Fibroblast of skin of scalp (primary cell): ENCODE measurements around the gene TSPAN15.
"Not testable (repeated sequence)": the region's sequence is repeated elsewhere in the genome, so short reads cannot be mapped to it uniquely, and the experiment has no call there.

Experiments
- DNase-seq: peaks from one replicate; pipeline ENCODE4 v3.0.0-alpha.2; 2013

The TSPAN15 gene

DNA sequence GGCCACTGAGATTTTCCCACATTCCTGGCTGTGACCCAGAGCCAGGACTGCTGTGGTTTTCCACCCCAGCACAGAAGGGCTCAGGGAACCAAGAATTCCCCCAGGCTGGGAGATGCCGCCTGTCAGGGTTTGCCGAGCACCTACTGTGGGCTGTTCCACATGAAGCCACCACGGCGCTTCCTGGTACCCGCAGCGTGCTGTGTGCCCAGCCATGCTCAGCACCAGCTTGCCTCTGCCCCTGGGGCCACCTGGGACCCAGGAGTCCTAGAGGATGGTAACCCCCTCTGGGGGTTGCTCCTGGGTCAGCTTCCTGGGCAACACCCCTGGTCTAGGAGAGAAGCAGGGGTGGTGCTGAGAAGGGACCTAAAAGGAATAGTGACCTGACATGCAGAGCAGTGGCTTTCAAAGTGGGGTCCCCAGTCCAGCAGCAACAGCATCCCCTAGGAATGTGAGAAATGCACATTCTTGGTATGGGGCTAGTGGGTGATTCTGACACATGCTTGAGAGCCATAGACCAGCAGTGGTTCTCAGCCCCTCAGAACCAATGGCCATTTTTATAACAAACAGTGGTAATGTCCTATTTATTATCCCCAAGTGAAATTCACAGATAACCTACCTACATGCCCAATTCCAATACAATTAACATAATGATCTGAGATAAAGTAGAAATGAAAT is 53.4 kb downstream of the TSPAN15 start:
- DNase-seq = no peak

DNA sequence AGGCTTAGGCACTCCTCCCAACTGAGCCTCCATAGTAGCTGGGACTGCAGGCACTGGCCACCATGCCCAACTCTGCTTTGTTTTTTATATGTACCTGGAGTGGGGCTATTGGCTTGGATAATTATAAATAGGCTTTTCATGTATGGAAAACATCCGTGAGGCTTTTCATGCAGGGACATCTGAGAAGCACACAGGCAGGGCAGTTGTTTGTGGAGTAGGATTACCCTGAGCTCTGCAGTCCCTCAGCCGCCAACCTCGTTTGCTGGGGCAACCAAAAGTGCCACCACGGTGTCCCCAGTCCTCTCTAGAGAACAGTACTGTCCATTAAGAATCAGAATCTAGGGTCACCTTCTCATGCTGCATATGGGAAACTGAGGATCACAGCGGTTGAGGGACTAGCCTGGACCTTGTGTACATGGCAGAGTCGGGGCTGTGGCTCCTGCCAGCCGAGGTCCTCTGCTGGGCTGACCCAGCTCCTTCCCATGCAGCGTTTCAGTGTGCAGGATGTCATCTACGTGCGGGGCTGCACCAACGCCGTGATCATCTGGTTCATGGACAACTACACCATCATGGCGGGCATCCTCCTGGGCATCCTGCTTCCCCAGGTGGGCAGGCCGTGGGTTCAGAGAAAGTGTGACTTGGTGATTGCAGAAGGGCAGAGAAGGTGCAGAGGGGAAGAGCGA is 54.5 kb downstream of the TSPAN15 start:
- no peak for DNase-seq

DNA sequence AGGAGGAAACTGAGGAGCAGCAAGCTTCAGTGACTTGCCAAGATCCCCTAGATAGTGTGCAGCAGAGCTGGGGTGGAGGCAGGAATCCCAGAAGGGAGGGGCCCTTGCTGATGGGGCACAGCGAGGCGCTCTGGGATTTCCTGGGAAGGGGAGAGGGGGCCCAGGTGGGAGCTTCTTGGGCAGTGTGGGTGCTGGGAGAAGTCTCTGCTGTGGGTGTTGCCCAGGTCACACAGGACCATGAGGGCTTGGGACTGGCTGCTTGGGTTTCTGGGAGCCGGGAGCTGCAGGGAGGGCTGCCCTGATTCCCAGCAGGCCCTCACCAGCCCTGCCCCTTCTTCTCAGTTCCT is 55.2 kb downstream of the TSPAN15 start:
- DNase-seq = no peak

DNA sequence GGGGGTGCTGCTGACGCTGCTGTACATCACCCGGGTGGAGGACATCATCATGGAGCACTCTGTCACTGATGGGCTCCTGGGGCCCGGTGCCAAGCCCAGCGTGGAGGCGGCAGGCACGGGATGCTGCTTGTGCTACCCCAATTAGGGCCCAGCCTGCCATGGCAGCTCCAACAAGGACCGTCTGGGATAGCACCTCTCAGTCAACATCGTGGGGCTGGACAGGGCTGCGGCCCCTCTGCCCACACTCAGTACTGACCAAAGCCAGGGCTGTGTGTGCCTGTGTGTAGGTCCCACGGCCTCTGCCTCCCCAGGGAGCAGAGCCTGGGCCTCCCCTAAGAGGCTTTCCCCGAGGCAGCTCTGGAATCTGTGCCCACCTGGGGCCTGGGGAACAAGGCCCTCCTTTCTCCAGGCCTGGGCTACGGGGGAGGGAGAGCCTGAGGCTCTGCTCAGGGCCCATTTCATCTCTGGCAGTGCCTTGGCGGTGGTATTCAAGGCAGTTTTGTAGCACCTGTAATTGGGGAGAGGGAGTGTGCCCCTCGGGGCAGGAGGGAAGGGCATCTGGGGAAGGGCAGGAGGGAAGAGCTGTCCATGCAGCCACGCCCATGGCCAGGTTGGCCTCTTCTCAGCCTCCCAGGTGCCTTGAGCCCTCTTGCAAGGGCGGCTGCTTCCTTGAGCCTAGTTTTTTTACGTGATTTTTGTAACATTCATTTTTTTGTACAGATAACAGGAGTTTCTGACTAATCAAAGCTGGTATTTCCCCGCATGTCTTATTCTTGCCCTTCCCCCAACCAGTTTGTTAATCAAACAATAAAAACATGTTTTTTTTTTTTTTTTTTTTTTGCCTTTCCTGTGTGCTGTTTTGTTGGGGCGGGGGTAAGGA is 55.8 kb downstream of the TSPAN15 start:
- no peak for DNase-seq

DNA sequence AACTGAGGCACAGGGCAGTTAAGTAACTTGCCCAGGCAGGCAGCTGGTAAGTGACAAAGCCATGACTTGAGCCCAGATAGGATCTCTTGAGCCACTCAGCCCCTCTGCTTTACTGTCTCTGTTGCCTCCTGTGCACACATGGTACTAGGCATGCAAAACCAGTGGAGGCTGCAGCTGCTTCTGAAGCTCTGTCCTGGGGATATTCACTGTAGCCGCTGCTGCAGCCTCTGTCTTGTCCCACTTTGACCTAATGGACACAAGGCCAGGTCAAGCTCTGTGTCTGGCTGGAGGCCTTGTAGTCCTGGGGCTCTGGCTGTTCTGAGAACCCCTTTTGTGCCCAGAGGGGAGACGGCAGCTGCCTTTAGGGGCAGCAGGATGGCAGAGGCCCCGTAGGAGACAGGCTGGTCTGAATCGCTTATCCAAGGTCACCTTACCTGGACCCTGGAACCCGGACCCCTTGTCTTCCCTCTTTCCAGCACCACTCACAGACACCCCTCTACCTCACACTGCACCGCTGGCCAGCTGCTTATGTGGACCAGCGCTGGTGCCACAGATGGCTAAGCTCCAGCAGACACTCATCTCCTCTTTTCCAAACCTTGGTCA is 57.6 kb downstream of the TSPAN15 start:
- no peak for DNase-seq

DNA sequence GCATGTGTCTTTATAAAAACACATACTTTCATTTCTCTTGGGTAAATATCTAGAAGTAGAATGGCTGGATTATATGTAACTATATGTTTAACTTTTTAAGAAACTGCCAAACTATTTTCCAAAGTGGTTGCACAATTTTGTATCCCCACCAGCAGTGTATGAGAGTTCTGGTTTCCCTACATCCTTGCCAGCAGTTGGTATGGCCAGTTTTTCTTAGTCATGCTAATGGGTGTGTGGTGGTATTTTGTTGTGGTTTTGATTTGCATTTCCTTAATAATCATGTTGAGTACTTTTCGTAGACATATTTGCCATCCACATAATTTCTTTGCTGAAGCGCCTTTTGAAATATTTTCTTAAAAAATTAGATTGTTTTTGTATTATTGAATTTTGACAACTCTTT is 61.6 kb downstream of the TSPAN15 start:
- peak; percentile 4 for DNase-seq

DNA sequence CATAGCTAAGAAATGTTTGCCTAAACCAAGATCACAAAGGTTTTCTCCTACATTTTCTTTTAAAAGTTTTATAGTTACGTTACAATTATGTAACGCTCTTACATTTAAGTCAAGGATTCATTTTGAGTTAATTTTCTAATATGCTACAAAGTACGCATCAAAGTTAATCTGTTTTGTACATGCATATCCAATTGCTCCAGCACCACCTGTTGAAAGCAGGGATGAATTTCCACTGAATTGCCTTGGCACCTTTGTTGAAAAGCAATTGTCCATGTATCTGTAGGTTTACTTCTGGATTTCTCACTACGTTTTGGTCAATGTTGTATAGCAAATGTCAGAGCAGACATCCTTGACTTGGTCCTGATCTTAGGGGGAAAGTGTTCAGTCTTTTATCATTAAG is 62.4 kb downstream of the TSPAN15 start:
- DNase-seq = no peak

DNA sequence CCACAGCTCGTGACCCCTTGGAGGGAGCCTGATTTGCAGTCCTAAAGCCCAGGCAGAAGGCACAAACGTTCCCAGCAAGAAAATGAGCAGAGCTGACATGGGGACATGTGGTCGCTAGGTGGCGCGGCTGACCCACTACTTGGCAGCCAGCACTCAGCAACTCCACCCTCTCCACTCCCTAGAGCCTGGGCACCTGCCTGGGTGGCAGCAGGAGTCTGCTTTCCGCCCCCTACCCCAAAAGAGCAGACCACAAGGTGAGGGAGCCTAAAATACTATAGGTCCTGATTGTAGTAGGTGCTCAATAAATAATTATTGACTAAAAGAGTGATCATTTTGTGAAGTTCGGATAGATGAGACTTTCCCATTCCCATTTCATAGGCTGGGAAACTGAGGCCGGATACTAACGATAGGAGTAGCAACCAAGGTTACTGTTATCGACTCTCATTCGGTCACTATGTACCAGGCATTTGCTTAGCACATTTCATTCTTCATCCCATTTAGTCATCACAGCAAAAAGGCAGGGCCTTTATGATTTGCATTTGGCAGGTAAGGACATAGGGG is 64.5 kb downstream of the TSPAN15 start:
- peak; percentile 63 for DNase-seq

DNA sequence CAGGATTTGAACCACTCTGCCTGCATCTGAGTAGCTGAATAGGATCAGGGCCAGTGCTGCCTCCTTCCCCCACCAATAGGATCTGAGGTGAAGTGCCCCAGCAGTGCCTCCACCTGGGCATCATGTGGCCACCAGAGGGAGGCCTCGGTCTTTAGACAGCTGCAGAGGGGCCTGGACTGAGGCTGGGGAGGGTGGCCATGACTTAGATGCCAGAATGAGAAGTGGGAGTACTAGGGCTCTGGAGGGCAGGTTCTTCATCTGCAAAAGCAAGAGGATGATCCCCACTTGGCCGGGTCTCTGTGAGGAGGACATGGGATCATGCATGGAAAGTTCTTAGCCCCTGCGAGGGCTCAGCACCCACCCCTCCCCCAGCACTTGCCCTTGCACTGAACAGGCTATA is 65.1 kb downstream of the TSPAN15 start:
- DNase-seq = no peak

DNA sequence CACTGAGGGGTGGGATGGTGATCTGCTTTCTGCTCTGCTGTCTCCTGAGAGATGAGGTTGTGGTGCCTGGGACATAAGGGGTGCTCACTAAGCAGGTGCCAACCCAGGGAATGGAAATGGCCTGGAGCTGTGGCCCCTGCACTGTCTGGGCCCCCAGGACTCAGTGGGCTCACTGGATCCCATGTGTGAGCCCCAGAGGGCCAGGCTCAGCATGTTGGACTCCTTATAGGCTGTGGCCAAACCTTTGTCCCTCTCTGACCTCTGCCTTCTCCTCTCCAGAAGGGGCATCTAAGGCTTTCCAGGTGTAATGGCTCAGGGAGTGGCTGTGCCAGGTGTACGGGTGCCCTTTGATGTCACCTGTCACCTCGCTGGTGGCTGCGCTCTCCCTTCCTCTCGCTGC is 65.5 kb downstream of the TSPAN15 start:
- DNase-seq = no peak

DNA sequence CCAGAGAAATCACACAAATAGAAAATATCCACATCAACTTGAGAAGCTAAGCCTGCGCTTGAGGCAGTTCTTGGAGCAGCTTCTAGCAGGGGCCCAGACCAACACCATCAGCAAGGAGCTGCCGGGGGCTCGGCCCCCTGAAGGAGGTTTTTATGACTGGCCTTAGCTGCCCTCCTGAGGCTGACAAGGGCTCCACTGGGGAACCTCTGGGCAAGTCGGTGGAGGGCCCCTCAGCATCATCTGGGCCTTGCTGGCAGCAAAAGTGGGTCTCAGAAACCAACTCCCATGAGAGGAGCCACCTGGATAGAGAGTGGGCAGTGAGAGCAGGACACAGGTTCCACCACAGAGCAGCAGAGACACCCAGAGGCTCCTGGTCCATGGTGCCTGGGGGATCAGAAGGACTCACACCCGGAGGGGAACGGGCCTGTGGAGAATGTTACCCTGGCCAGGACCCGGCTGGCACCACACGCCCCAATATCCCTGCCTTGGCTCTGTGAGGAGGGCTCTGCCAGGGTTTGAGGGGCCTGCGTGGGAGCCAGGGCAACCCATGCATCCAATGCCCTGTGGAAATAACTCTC is 66.1 kb downstream of the TSPAN15 start:
- DNase-seq = no peak

DNA sequence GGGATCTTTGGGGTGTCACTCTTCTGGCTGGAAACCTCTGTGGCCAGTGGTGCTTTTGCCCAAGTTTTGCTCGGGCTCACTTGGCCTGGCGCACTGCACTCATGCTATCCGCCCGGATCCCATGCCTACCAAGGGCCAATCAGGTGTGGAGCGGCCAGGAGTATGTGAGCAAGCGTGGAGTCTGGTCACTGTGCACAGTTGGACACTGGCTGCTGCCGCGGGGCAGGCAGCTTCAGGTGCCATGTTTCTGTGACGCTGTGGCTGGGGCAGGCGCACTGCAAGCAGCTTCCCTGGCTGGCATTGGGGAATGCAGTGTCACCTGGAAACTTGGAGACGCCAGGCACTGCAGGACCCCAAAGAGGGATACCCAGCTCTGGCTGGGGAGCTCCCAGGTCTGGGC is 76.7 kb downstream of the TSPAN15 start:
- no peak for DNase-seq

DNA sequence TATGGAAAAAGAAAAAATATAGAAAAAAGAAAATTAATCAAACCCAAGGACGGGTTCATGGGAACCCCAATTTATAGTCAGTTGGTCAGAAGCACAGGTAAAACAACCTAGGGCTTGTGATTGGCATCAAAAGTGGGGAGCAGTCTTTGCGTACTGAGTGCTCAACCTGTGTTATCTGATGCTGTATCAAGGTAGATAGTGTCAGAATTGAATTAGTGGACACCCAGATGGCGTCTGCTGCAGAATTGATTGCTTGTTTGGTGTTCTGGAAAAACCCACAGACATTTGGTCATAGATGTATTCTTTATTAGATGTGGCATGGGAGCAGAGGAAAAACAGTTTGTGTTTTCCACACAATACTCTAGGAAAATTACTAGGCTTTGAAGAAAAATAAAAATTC is 82.4 kb downstream of the TSPAN15 start:
- no peak for DNase-seq

DNA sequence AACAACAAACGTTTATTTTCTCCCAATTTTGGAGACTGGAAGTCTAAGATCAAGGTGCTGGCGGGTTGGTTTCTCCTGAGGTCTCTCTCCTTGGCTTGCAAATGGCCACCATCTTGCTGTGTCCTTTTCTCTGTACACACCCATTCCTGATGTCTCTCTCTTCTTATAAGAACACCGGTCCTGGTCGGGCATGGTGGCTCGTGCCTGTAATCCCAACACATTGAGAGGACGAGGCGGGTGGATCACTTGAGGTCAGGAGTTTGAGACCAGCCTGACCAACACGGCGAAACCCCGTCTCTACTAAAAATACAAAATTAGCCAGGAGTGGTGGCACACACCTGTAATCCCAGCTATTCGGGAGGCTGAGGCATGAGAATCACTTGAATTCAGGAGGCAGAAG is 85.3 kb downstream of the TSPAN15 start:
- DNase-seq = not testable (repeated sequence)

DNA sequence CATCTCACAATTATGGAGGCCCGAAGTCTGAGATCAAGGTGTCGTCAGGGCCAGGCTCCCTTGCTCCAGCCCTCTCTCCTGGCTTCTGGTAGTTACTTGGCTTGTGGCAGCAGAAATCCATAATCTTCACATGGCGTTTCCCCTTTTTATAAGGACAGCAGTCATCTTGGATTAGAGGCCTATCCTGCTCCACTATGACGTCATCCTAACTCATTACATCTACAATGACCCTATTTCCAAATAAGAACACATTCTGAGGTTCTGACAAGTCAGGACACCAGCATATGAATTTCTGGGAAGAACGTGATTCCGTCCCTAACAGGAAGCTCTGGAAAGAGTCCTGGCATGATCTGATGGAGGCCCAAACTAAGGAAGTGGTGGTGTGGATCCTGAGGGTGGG is 86.2 kb downstream of the TSPAN15 start:
- DNase-seq = no peak

DNA sequence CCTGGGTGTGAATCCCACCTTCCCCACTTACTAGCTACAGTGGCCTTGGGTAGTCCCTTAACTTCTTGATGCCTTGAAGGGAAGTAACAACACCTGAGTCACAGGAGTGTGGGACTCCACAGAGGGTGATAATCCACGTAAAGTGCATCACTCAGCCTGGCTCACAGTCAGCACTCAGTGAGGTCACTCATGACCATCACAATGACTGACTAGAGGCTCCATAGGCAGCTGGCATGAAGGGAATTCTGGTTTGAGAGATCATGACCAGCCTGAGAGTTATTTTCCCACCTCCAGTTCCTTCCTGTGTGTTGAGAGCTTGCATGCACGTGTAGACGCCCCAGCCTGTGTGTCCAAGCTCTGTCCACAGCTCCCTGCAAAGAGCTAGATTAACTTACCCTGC is 87.2 kb downstream of the TSPAN15 start:
- DNase-seq = no peak

DNA sequence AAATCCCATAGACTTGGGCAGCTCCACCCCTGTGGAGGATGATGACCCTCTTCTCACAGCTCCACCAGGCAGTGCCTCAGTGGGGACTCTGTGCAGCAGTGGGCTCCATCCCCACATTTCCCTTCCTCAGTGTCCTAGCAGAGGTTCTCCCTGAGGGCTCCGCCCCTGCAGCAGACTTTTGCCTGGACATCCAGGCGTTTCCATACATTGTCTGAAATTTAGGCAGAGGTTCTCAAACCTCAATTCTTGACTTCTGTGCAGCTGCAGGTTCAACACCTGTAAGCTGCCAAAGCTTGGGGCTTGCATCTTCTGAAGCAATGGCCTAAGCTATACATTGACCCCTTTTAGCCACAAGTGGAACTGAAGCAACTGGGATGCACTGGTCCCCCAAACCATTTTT is 90.2 kb downstream of the TSPAN15 start:
- DNase-seq = no peak

DNA sequence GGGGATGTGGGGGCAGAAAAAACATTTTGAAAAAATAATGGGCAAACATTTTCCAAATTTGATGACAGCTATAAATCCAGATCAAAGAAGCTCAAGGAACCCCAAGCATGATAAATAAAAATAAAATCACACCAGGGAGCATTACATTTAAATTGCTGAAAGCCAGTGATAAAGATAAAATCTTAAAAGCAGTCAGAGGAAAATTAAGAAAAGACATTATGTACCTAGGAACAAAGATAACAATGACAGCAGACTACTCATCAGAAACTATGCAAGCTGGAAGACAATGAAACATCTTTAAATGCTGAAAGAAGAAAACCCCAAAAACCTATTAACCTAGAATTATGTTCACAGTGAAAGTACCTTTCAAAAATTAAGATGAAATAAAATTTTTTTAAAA is 98.7 kb downstream of the TSPAN15 start:
- no peak for DNase-seq

DNA sequence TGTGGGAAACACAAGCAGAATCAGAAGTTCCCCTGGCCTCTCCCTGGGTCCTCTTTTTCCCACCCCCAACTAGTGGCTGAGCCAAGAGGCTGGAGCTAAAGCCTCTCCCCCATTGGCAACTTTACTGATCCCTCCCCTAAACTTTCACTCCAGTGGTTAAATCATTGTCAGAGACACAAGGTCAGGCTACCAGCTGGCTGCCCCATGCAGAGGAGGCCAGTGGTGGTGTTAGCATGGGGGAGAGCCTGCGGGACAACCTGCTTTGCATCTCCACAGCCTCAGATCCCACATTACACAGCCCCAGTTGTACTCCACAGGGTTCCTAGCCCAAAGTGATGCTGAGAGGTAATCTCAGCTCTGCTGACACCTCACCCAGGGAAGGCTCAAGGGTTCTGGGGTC is 101.0 kb downstream of the TSPAN15 start:
- DNase-seq = no peak

DNA sequence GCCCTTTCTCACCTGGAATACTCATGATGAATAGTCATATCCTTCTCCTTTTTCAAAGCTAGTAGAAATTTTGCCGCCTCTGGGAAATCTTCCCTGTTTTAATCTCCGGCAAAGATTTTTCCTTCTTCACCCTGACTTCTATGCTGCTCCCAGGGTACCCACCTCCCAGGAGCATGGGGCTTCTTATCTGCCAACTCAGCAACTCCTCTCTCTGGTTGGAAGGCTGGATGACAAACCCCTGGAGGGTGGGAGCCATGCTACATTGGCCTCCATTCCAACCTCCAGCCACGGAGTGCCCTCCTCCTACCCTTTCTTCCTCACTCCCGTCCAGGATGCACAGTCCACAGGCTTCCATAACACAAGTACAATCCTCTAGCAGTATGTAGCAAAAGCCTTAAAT is 102.1 kb downstream of the TSPAN15 start:
- no peak for DNase-seq

DNA sequence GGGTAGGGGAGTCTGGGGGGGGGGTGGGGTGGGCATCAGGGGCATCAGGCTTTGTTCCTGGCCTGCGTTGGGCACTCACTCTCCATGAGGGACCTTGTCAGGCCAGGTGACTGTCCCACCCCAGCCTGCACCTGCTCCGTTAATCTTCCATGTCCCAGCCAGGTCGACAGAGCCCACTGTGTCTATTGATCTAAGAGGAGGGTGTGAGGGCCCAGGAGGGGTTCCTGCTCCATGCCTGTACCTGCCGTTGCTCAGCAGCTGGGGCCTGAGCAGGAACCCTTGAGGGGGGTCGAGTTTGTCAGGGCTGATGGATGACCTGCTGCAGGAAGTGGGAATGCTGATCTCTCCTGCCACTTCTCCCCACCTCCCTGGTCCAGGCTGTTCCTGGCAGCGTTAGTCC is 103.3 kb downstream of the TSPAN15 start:
- no peak for DNase-seq
